HG03432 (cell line): ENCODE data around the gene EFCAB9.

Source experiments
- ATAC-seq: cut with Tn5 transposase; IDR thresholded peaks from one replicate; pipeline ENCODE4 v1.9.1; 2021; ENCODE audit warnings: mild to moderate bottlenecking, moderate library complexity; ENCODE audit not compliant: unreplicated experiment

The EFCAB9 gene

DNA sequence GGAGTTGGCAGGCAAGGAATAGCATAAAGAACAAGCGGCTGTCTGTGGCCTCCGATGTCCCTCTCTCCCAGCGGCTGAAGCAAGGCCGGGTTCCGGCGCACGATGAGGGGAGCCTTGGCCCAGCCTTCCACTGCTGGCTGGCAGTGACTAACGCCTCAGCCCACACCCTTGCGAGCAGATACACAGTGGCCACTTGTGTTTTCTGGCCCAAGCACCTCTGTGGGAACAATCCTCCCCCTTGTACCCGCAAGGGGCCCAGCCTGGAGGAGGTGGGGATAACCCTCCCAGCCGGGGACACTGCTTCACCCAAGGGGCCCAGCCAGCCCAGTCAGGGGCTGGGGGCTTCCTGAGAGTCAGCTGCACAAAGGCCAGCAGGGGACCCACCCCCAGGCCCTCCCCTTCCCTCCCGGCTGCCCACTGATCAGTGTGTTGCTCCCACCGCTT lies 29.2 kb upstream of the EFCAB9 start:
- no peak for ATAC-seq

DNA sequence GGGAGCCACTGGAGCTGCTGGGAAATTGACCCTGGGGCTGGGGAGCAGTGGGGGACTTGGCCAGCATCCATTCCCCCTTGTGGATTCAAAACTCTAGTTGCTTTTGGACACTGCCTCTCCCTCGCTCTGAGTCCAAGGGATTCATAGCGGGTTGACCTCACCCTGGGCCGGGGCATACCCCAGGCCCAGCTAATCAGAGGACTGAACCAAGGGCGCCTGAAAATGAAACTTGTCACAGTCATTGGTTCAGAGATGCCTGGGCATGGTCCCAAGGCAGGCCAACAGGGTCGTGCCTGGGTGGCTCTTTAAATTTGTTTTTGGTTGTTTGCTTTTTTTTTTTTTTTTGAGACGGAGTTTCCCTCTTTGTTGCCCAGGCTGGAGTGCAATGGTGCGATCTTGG lies 28.5 kb upstream of the EFCAB9 start:
- ATAC-seq, result peak; percentile 86

DNA sequence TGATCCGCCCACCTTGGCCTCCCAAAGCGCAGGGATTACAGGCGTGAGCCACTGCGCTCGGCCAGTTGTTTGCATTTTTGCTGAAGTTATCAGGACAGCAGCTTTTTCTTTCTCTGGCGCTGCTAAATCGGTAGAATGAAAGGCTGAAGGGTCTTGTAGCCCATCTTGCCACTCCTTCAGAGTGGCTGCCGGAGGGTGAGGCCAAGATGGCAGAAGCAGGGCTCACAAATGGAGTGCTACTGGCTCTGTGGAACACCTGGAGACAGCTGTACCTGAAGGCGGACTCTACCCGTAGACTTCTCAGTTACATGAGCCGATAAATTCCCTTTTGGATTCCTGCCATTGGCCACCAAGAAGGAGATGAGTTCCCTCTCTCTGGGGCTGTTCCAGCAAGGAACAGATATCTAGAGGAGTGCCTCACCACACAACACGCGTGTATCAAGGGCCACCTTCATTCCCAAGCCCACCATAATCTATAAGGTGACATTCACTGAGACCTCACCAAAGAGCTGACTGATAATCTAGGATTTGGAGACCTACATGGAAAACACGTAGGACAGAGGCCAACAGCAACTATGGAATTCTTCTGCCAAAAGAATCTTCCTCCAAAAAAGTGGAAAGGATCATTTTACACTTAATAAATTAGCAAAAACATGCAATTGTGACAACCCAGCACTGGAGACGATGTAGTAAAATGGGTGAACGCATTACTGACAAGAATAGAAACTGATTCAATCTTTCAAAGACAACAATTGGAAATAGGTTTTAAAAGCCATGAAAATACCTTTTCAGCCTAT lies 27.7 kb upstream of the EFCAB9 start:
- no peak for ATAC-seq

DNA sequence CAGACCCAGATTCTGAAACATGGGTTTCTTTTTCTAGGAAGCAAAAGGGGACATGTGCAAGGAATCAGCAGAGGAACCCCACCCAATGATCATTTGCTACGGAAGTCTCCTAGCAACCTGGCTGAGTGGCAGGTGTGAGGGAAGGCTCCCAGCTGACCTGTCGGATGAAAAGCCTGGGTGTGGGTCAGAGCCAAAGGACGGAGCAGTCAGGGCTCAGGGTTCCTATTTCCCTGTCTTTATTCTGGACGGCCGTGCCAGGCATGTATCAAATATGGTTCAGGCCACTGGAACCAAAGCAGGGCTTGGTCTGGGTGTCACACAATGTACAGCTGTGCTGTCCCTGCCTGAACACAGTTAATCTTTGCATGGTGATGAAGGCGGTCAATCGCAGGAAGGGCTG lies 26.1 kb upstream of the EFCAB9 start:
- ATAC-seq, result no peak

DNA sequence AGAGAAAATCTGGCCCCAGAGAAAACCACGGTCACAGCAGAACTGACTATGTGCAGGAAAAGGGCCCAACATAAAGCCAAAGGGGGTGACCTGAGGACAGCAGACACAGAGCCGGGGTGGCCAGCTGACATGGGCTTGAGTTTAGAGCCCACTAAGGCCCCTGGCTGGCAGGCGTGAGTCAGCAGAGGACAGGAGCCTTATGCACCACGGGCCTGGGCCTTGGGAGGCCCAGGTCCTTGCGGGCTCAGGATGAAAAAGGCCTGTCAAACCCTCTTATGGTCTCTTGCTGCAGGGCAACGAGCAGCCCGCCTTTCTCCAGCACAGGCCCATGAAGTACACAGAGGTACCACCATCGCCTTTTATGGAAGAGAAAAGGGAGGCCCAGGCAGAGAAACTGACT lies 25.7 kb upstream of the EFCAB9 start:
- no peak for ATAC-seq

DNA sequence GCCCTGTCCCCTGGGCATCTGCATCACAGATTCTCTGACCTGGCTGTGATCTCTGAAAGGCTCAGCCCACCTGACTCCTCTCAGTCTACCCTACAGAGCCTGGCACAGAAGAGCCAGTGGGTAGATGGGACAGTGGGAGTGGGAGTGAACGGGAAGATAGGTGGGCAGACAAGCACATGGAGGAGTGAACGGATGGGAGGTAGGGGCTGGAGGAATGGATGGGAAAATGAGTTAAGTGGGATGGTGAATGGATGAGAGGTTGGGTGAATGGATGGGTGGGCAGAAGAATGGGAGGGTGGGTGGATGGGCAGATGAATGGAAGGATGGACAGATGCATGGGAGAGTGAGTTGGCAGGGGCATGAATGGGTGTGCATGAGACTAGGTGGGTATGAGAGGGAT lies 24.8 kb upstream of the EFCAB9 start:
- ATAC-seq, result no peak

DNA sequence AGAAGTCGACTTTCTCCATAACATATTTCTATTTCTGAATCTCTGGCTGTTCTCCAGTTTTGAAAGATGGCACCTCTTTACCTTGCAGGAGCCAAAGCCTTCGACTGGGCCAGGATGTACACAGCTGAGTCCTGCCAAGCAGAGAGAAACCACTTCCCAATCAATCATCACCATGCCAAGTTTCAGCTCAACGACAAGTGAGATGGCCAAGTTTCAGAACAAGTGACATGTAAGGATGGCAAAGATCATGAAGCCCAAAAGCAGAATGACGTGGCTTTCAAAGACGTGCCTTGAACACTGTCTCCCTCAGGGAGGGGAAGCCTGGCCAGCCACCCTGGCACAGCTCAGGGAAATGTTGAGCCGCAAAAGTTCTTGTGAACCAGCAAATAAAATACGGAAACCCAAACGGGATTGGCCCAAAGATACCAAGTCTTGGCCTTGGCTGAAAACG lies 23.7 kb upstream of the EFCAB9 start:
- no peak for ATAC-seq

DNA sequence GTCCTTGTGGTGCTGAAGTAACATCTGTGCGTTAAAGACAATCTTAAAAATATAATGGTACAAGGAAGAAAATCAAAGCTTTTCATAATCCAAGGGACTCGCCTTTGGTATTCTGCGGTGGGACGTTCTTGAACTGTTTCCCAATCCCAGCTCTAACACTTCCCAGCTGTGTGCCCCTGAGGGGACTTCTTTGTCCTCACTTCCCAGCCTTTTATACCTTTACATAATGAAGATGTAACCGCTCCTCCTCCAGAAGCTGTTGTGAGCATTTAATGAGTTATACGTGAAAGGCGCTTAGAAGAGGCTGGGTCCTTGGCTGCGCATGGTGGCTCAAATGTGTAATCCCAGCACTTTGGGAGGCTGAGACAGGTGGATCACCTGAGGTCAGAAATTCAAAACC lies 22.9 kb upstream of the EFCAB9 start:
- no peak for ATAC-seq

DNA sequence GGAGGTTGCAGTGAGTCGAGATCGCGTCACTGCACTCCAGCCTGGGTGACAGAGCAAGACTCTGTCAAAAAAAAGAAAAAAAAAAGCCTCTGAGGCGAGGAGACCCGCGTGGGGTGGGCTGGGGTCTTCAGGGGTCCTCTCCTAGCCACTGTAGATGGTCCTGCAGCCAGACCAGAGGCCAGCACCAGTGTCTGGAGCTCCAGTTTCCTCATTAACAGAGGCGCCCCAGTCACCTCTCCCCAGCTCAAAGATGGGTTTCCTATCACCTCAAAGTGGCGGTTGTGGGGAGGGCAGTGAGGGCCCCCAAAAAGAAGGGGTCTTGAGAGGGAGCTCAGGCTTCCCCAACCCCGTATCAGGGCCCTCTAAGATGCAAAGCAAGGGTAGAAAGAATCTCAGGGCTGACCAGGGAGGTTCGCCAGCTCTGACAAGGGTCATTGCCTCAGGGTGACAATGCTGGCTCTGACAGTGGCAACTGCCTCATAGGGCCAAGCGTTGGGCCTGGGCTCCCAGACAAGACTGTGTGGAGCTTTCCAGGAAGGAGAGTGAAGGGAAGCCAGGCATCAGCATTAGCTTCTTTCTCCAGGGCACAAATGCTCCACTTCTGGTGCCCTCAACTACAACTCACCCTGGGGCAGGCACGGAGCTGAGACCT lies 20.9 kb upstream of the EFCAB9 start:
- no peak for ATAC-seq

DNA sequence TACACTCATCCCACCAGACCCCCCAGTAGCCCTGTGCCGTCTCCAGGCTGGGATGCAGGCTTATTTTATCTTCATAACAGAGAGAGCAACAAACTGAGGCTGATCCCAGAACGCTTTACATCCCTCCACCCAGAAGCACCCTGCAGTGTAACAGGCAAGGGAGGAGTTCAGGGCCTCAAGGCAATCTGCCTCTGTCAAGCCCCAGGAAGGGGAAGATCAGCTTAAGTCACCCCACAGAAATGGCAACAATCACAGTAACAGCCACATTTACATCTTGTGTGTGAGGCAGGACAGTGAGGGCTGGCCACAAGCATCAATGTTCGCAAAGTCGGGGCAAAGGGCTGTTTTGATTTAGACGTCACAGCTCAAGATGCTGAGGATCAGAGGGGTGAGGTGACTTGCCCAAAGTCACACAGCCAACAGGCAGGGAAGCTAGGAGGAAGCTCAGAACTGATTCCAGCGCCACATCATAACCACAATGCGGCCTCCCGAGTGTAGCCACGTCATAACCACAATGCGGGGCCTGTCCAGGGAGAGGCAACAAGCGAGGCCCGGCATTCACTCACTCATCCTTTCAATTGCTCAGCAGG lies 20.3 kb upstream of the EFCAB9 start:
- ATAC-seq, result no peak

DNA sequence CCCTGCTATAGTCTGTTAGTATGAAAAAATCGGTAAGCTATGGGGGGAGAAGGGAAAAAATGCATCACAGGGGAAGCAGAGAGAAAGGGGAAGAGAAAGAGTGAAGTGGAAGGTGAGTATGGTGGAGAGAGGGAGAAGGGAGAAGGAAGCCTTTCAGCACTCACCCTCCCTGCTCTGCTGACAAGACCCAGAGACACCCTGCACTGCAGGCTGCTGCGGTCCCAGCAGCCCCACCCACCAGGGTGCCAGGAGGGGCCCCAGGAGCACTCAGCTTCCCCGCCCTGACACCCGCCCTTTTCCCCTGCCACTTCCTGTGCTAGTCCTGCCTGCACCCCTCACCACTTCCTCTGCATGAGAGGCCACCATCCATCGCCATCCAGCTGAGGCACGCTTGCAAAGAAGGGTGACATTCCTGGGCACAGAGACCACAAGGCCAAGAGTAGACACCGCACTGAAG lies 18.7 kb upstream of the EFCAB9 start:
- peak; percentile 69 for ATAC-seq

DNA sequence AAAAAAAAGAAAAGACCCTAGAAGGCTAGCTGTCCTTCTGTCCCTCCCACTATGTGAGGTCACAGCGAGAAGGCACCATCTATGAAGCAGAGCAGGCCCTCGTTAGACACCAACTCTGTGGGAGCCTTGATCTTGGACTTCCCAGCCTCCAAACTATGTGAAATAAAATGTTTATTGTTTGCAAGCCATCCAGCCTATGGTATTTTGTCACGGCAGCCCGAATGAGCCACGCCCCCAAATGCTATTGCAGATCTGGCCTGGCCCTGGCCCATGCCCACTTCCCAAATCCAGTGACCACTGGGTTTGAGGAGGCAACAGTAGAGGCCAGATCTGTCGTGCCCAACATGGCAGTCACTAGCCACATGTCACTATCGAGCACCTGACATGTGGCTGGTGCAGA lies 16.8 kb upstream of the EFCAB9 start:
- ATAC-seq, result no peak

DNA sequence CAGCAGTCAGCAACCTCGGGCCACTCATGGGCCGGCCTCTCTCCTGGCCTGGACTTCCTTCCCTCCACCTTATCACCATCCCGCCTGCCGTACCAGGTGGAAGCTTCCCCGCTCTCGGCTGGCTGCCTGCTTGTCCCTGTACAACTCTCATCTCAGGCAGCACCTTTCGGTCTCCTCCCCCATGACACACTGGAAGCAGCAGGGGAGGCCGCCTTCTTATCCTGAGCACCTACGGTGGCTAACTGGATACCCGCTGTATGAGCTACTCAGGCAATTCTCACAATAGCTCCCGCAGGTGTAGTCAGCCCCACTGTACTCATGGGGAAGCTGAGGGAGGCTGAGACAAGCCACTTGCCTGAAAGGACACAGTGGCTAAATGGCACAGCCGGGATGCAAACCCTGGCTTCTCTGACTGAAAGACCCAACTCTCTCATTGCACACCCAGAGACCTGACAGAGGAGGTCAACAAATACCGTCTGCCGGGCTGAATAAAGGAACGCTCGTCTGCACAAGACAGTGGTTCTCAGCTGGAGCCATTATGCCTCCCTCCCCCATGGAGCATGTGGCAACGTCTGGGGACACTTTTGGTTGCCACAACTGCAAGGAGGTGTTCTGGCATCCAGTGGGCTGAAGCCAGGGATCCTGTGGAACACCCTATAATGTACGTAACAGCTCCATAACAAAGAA lies 15.5 kb upstream of the EFCAB9 start:
- no peak for ATAC-seq

DNA sequence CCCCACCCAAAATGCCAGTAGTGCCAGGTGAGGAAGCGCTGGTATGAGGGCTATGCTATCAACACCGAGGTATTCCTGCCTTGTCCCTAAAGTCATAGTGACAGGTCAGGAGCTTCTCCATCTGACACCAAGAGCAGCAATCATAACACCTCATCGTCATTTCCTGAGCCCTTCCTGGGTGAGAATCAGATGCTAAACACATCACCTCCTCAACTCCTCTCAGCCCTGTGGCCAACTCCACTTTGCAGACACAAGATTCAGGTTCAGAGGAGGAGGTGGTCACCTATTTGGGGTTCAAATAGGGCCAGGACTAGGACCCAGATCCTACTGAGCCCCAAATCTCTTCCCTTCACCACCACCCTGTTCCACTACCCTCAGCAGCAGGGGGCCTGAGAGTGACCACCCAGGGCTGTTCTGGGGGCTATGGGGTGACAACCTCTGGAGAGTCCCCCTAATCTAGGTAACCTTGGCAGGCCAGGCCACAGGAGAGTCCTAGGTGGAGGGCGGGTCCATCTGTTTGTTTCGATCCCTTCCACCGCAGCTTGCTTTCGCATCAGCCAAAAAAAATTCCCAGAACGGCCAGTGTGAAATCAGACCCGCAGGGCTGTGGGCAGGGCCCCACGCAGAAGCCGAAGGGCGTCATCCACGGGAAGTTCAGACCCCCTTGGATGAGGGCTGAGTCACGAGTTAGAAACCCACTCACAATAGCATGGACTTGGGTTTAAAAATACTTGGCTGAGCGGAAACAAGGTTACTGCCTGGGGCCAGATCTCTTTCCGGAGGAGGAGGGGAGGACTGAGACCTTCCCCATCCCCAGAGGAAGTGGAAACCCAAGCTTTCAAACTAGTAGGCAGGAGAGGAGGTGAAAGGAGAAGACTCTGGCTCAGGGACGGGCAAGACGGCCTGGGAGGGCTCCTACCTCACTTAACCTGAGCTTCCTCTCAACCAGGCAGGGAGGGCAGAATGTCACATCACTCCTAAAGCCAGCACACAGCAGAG lies 14.7 kb upstream of the EFCAB9 start:
- peak; percentile 33 for ATAC-seq

DNA sequence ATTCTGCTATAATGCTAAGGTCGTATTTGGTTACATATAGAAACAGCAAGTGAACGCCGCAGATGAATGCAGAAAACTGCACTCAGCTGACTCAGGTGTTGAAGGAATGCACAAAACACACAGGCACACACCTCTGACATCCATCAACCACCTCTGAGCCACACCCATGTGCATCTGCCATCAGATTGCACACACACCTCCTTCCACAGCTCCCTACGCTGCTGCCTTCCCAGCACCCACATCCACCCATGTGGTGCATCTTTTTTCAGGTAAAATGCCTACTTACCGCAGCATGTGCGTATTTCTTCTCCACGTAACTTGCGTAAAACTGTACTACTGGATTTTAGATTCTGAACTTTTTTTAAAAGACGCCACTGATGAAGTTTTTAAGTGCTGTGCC lies 13.0 kb upstream of the EFCAB9 start:
- no peak for ATAC-seq

DNA sequence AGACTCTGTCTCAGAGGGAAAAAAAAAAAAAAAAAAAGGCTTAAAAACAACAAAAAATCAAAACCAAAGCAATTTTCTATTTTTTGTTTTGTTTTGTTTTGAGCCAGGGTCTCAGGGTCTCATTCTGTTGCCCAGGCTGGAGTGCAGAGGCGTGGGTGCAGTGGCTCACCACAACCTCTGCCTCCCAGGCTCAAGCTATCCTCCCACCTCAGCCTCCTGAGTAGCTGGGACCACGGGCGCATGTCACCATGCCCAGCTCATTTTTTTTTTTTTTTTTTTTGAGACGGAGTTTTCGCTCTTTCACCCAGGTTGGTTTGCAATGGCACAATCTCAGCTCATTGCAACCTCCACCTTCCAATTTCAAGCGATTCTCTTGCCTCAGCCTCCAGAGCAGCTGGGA lies 11.7 kb upstream of the EFCAB9 start:
- ATAC-seq, result no peak

DNA sequence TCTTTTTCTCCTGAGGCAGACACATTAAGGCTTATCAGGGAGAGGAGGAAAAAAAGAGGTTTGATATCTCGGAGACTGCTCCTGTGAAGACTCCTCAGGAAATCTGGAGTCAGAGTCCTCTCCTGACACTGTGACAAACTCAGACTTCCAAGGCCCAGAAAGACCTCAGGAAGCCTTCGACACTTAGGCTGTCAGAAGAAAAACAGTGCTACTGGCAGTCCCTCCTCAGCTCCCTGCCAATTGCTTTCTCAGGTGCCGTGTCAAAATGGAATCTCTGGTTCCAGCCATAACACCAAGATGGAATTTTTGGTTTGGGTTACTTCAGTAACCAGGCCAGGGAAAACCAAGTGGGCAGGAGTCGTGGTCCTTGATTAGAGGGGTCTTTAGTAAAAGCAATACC lies 10.1 kb upstream of the EFCAB9 start:
- ATAC-seq, result no peak

DNA sequence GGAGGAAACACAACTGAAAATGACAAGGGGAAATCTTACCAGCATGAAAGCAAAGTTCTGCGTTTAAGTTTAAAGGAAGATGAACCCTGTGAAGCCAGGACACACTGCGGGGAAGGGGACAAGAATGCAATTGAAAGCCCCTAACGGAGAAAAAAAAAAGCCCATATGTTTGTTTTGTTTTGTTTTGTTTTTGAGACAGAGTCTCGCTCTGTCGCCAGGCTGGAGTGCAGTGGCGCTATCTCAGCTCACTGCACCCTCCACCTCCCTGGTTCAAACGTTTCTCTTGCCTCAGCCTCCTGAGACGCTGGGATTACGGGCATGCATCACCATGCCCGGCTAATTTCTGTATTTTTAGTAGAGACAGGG lies 8.9 kb upstream of the EFCAB9 start:
- ATAC-seq, result no peak

DNA sequence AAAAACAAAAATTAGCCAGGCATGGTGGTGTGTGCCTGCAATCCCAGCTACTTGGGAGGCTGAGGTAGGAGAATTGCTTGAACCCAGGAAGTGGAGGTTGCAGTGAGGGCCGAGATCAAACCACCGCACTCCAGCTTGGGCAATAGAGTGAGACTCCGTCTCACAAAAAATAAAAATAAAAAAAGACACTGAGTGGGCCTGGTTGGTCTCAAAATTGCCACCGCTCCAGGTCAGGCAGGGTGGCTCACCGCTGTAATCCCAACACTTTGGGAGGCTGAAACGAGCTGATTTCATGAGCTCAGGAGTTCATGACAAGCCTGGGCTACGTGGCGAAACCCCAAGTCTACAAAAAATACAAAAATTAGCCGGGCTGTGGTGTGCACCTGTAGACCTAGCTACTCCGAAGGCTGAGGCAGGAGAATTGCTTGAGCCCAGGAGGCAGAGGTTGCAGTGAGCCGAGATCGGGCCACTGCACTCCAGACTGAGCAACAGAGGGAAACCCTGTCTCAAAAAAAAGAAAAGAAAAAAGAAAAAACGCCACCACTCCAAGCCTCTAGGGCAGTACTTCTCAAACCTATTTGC lies 7.8 kb upstream of the EFCAB9 start:
- ATAC-seq, result no peak
